Rectal smooth muscle tissue (tissue), 1 donor: Measurements from ENCODE around the gene SCN5A.
A peak's percentile ranks its signal among the peaks of the same experiment; 100 is the strongest.

Experiments used
- H3K27ac ChIP-seq: one replicate; pipeline ENCODE4 v1.7.0; 2013; ENCODE audit warnings: low read depth, low read length, inconsistent platforms
- H3K27me3 ChIP-seq: one replicate; pipeline ENCODE4 v1.7.0; 2013; ENCODE audit warnings: low read length; ENCODE audit not compliant: control insufficient read depth, insufficient read depth
- H3K36me3 ChIP-seq: one replicate; pipeline ENCODE4 v1.7.0; 2013; ENCODE audit warnings: low read length; ENCODE audit not compliant: control insufficient read depth, insufficient read depth
- H3K4me1 ChIP-seq: one replicate; pipeline ENCODE4 v1.7.0; 2013; ENCODE audit warnings: low read length; ENCODE audit not compliant: control insufficient read depth, insufficient read depth
- H3K4me3 ChIP-seq: one replicate; pipeline ENCODE4 v1.7.0; 2013; ENCODE audit warnings: low read length
- H3K9ac ChIP-seq: one replicate; pipeline ENCODE4 v1.7.0; 2013; ENCODE audit warnings: low read length

The SCN5A gene

DNA sequence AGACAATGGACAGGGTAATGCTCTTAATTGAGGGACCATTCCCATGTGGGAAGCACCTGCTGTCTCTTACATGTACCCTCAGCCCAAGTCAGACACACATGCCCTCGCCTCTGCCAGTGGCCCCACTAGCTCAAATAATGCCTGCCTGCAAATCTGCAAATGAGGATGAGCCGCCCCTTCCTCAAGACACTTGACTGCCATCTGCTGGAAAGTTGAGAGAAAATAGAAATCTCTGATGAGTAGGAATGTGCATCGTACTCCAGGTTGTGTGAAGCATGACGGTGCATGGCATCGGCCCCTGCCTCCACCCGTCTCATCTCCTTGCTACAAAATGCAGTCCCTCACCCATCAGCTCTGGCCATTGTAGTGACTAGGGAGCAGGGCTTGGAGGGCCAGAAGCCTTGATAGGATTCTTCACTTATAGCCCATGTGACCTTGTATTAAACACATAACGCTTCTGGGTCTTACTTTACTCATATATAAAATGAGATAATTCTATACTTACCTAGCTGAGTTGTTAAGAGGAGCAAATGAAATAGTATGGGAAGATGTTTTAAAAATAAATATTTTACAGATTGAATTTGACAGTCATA is 6.3 kb upstream of the SCN5A start:
- Histone ChIP-seq H3K9ac (no peak overlapping the region), H3K27ac (no peak overlapping the region), H3K36me3 (no peaks in the 10 kb centered on the region), H3K4me1 (no peaks in the 10 kb centered on the region), H3K27me3 (peaks cover 8% of the 10 kb centered on the region), H3K4me3 (no peak overlapping the region)

DNA sequence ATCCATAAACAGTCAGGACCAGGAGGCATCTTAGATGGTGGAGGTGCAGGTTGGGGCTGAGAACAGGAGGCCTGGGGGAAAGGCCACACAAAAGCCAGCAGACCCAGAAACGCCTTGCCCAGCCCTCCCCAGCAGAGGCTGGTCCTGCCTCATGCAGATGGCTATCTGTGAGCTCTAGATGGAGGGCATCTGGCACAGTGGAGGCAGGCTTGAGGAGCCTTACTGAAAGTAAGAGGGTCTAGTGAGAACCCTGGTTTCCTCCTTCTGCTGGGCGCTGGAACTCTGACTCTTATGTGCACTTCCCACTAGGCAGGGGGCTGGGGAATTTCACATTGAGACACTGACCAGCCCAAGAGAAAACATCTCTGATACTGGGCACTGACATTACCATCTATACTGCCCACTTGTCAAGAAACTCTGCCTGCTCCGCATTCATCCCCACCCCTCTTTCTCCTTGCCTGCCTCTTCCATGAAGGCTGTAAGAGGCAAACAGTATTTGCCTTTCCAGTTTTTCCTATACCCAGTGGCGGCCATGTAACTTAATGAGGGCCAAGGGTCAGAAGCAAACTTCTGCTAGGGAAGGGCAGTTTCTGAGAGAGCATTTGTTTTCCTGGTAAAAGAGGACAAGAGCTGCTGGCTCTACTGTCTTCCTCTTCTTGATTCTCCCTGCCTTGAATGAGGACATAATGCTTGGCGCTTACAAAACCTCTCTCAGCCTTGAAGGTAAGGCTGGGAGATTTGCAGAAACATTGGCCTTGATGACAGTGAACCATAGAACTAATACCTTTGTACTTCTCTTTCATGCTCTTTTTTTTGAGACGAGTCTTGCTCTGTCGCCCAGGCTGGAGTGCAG is 4.4 kb upstream of the SCN5A start:
- Histone ChIP-seq H3K27me3 (peaks cover 8% of the 10 kb centered on the region), H3K27ac (no peak overlapping the region), H3K36me3 (no peaks in the 10 kb centered on the region), H3K4me3 (no peak overlapping the region), H3K9ac (no peak overlapping the region), H3K4me1 (no peaks in the 10 kb centered on the region)

DNA sequence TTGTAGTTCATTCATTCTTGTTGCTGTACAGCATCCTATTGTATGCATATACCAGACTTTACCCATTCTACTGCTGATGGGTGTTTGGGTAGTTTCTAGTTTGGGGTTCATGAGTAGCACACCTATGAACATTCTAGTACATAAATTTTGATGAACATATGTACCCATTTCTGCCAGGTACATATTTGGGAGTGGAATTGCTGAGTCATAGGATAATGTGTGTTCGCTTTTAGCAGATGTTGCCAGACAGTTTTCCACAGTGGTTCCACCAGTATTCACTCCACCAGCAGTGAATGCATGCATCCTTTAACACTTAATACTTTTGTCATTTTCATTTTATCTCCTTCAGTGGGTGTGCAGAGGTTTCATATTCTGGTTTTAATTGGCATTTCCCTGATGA is 3.4 kb upstream of the SCN5A start:
- Histone ChIP-seq H3K36me3 (no peaks in the 10 kb centered on the region), H3K27me3 (peaks cover 10% of the 10 kb centered on the region), H3K27ac (no peak overlapping the region), H3K9ac (no peak overlapping the region), H3K4me3 (no peak overlapping the region), H3K4me1 (no peaks in the 10 kb centered on the region)

DNA sequence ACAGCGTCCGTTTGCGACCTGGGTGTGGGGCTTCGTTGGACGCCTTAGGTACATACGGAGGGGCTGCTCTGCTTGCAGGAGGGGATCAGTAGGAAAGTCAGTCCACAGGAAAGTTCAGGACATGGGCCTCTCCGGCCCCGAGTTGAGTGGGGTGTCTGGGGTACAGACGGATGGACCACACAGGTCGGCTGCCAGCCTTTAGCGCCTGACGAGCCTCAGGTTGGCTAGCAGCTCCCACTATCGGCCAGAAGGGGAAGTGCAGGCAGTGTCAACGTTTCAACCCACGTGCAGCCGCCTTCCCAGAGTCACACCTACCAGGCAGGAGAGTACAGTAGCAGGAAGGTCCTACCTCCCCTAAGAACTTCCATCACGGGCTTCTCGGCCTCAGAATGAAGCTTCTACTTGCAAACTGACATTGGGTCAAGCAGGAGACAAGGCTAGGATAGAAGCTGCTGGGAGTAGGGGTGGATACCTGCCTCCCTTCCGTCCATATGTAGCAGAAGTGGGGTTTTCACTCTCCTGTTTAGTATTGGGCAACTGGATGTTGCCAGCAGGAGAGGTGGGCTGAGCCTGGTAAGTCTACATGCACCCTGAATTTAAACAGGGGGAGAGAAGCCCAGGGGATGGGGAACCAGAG is 1.8 kb upstream of the SCN5A start:
- Histone ChIP-seq H3K36me3 (no peaks in the 10 kb centered on the region), H3K27ac (no peak overlapping the region), H3K9ac (no peak overlapping the region), H3K27me3 (peaks cover 10% of the 10 kb centered on the region), H3K4me1 (no peaks in the 10 kb centered on the region), H3K4me3 (no peak overlapping the region)

DNA sequence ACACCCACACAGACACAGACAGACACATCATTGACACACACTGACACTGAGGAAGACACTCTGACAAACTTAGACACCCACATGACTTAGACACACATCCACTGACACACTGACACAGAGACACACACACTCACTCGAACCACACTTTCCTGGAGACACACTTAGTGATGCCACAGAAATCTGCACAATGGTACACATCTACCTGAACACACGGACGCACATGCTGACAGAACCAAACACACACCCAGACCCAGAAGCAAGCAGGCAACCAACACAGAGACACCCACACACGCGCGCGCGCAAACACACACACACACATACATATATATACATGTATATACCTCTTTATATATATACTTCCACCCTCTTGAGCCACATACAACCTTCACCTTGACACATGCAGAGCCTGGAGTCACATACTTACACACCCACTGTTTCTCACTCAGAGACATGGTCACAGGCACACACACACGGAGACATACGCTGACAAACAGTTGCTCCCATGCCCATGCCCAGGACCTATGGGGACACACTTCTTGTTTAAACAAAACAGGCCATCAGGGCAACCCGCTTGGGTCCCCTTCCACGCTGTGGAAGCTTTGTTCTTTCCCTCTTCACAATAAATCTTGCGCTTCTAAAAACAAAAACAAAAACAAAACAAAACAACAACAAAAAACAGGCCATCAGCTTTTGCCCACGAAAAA is 913 bp upstream of the SCN5A start:
- H3K9ac ChIP-seq = no peak overlapping the region
- H3K27ac ChIP-seq = no peak overlapping the region
- no peaks in the 10 kb centered on the region for H3K36me3 ChIP-seq
- no peaks in the 10 kb centered on the region for H3K4me1 ChIP-seq
- H3K27me3 ChIP-seq = peaks cover 10% of the 10 kb centered on the region
- peak overlapping the region; percentile 62 for H3K4me3 ChIP-seq

DNA sequence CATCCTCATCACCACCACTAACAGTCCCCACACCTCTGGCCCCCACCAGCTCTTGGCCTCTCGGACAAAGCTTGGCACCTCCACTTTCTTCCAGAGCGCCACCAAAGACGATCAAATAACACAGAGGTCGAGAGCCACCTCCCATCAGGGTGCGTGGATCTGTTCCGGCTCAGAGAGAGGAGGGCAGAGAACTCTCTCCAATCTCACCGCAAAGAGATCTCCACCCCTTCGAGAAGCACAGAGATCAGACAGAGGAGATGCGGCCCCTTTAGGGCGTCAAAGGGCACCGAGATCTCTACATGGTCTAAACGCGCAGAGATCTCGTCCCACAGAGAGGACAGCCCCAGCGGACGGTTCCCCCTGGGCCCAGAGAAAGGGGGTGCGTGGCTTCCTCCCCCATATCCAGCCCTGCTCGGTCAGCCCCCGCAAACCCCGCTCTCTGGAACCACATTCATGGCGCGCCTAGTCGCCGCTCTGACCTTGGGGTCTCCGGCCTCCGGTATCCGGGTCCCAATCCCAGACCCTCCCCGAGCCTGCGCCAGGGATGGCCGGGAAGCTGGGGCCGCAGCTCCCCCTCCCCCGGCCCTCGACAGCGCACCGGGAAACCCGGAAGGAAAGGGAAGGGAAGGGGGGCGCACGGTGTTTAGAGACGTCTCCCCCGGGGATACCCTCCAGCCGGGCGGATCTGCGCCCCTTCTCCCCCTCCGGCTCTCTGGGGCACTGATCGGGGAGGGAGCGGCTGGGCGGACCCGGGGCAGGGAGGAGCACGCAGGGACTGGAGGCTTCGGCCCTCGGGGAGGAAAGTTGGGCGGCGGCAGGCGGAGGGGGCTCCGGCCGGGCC is 608 bp downstream of the SCN5A start:
- H3K27me3 ChIP-seq = peaks cover 10% of the 10 kb centered on the region
- peak overlapping the region; percentile 52 for H3K4me3 ChIP-seq
- no peaks in the 10 kb centered on the region for H3K36me3 ChIP-seq
- H3K4me1 ChIP-seq = no peaks in the 10 kb centered on the region
- no peak overlapping the region for H3K27ac ChIP-seq
- no peak overlapping the region for H3K9ac ChIP-seq

DNA sequence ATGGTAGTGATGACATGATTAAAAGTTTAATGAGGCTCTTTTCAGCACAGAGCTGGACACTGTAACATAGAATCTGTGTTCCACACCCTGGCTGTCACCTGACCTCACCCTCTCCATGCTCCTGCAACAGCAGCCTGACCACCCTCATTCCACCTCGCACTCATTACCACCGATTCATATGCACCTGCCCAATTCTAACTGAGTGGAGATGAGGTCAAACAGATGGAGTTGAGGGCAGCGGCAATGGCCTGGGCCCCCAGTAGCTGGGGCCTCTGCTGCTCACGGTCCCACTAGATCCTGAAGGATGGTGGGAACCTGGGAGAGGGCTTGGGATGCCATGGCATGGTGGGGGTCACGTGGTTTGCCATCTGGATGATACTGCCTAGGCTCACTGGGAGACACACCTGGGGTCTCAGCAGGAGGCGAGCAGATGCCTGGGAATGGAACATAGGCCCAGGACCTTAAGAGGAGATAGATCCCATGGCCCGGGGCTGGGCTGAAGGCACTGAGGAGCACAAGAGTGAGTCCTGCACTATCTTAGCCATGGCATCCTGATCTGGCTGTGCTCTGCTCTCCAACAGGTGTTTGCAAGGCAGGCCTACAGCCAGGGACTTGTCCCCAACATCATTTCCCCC is 1.3 kb downstream of the SCN5A start:
- no peaks in the 10 kb centered on the region for H3K36me3 ChIP-seq
- H3K4me3 ChIP-seq = no peak overlapping the region
- H3K27ac ChIP-seq = no peak overlapping the region
- peaks cover 10% of the 10 kb centered on the region for H3K27me3 ChIP-seq
- H3K9ac ChIP-seq = no peak overlapping the region
- H3K4me1 ChIP-seq = no peaks in the 10 kb centered on the region

DNA sequence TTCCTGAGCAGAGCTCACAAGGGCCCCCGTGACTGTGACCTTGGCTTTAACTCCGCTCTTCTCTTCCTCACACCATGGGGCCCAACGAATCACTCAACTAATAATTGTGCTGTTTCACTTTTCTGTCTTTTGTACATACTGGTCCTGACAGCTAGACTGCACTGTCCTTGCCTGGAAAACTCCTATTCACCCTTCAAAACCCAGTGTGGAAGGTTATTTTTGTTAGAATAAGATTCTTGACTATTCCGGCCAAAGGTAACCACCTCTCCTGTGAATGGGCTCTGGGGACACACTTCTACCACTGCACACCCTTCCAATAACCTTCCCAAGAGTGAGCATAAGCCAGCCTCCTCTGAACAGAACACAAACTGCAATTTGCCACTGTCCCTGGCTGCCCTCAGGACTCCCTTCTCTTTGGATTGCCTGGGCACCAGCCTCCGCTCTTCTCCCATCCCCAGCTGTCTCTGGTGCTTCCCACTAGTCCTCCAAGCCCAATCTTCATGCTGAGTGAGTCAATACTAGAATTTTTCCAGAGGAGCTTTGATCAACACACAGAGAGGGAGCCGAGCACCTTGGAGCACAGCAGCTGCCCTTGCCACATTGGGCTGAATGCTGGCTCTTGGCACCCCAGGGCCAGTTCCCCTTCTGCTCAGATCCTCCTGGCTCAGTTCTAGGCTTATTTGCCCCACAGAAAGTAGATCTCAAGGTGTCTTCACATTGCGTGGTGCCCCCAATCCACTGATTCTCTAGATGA is 2.1 kb downstream of the SCN5A start:
- no peaks in the 10 kb centered on the region for H3K36me3 ChIP-seq
- no peaks in the 10 kb centered on the region for H3K4me1 ChIP-seq
- peaks cover 10% of the 10 kb centered on the region for H3K27me3 ChIP-seq
- H3K9ac ChIP-seq = no peak overlapping the region
- no peak overlapping the region for H3K4me3 ChIP-seq
- H3K27ac ChIP-seq = no peak overlapping the region

DNA sequence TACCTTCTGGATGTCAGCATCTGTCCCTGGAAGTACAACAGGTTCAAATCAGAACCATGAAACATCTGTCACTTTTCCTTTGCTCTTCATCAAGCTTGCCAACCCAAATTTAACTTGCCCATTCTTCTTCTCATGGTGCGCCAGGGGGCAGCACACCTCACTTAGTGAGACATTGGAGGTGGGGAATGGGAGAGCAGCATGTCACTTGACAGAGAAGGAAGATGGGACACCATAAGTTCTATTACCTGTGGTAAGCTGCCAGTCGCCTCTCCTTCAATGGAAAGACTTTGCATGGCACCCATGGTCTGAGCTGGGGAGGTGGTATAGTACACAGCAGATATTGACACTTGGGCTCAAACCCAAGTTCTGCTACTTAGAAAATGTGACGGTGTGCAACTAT is 2.9 kb downstream of the SCN5A start:
- Histone ChIP-seq H3K36me3 (no peaks in the 10 kb centered on the region), H3K9ac (no peak overlapping the region), H3K27me3 (peaks cover 10% of the 10 kb centered on the region), H3K4me3 (no peak overlapping the region), H3K27ac (no peak overlapping the region), H3K4me1 (no peaks in the 10 kb centered on the region)

DNA sequence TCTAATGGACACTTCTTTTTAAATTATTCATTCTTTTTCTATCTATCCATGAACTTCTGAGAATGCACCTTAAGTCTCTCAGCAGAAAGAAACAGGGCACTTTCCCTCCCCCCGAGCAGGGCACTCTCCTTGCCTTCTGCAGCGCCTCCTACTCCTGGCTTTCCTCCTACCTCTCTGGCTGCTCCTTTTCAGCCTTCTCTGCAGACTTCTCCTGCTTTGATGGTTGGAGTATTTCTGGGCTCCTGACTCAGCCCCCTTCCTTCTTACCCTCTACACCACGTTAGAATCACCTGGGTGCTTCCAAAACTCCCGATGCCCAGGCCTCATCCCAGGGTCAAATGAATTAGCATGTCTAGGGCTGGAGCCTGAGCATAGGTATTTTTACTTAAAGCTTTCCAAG is 3.4 kb downstream of the SCN5A start:
- Histone ChIP-seq H3K4me1 (no peaks in the 10 kb centered on the region), H3K9ac (no peak overlapping the region), H3K27me3 (peaks cover 10% of the 10 kb centered on the region), H3K4me3 (no peak overlapping the region), H3K27ac (no peak overlapping the region), H3K36me3 (no peaks in the 10 kb centered on the region)

DNA sequence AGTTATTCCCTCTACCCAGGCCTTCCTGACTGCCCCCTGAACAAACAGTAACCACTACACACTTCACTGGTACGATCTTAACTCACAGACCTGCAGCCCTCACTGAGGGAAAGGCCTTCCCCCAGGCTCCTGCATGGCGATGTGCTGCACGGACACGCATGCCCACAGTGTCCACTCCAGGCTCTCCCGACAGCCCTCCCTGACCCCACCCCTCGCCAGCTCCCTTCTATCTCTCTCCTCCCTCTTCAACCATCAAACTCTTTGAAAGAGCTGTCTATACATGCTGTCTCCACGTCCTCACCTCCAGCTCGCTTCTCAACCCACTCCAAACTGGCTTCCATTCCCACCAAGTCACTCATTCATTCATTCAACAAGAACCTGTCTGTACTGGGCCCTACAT is 3.9 kb downstream of the SCN5A start:
- no peaks in the 10 kb centered on the region for H3K36me3 ChIP-seq
- no peak overlapping the region for H3K4me3 ChIP-seq
- H3K27ac ChIP-seq = no peak overlapping the region
- H3K4me1 ChIP-seq = no peaks in the 10 kb centered on the region
- no peak overlapping the region for H3K9ac ChIP-seq
- H3K27me3 ChIP-seq = peaks cover 10% of the 10 kb centered on the region
